K562 (cell line): ENCODE measurements around the gene RETSAT. TPM values are rescaled to one million over a fixed set of nuclear protein-coding genes. Genes with fewer than 3 reads are reported as not detected.

Source experiments
- BMI1 ChIP-seq: fragments of 150-350 bp; IDR thresholded peaks from 2 replicates; pipeline ENCODE4 v1.6.1; 2014; ENCODE audit warnings: low read length
- CREB1 ChIP-seq, 2 experiments: sonication (generic) in 1 of 2; formaldehyde crosslinking in 1 of 2; IDR thresholded peaks; 2 replicates each; pipeline versions ENCODE4 v1.6.1 to v1.8.0; 2012 to 2022; ENCODE audit warnings: inconsistent platforms in 1 of 2, mild to moderate bottlenecking in 1 of 2, missing genetic modification reagents in 1 of 2, moderate library complexity in 1 of 2
- CREM ChIP-seq: IDR thresholded peaks from 2 replicates; pipeline ENCODE4 v1.6.1; 2014; ENCODE audit warnings: antibody characterized with exemption, low read depth
- GTF2F1 ChIP-seq: IDR thresholded peaks from 2 replicates; pipeline ENCODE4 v1.6.1; 2011; ENCODE audit warnings: low read depth, low read length, improper control_type of control experiment
- POU5F1 ChIP-seq: fragments of 150-350 bp; IDR thresholded peaks from 2 replicates; pipeline ENCODE4 v1.6.1; 2014; ENCODE audit warnings: borderline replicate concordance, low read length, low read depth, mild to moderate bottlenecking; ENCODE audit not compliant: partially characterized antibody
- RB1 ChIP-seq: fragments of 450-650 bp; IDR thresholded peaks from 2 replicates; pipeline ENCODE4 v1.6.1; 2017; ENCODE audit warnings: low read depth, mild to moderate bottlenecking
- ZNF23 ChIP-seq: fragments of 250-450 bp; sonication (Bioruptor Pico); IDR thresholded peaks from 2 replicates; pipeline ENCODE4 v1.4.0; 2020; ENCODE audit warnings: mild to moderate bottlenecking
- polyA plus RNA-seq, 8 experiments: library from polyadenylated mRNA; depleted of rRNA in 4 of 8; stranded (reverse) in 5 of 8; unstranded in 3 of 8; fragments of >200 nt; fragmentation: Nextera tagmentation in 2 of 8; fragmentation: Illumina TruSeq in 1 of 8; extraction: Ambion mirVana in 2 of 8; extraction: Trizol in 1 of 8; gene quantifications; 2 replicates each; pipeline versions ENCODE4 v1.2.1 to v1.2.3, GENCODE V29; 2011 to 2014; ENCODE audit warnings: inconsistent platforms in 1 of 8, missing spikeins in 1 of 8
- total RNA-seq, 7 experiments: library from RNA; depleted of rRNA in 6 of 7; stranded (reverse); fragments of >200 nt in 6 of 7; fragmentation: Illumina TruSeq in 2 of 7; extraction: Trizol in 2 of 7; gene quantifications; 2 replicates each; pipeline versions ENCODE4 v1.2.1 to v1.2.3, GENCODE V29; 2011 to 2021; ENCODE audit warnings: low replicate concordance in 1 of 7
- TF ChIP-seq, protein P1 (sequence below): fragments of 200-800 bp; sonication (Bioruptor generic); IDR thresholded peaks from 2 replicates; pipeline ENCODE4 v1.6.1; 2017; ENCODE audit warnings: missing genetic modification characterization, missing compliant biosample characterization
- TF ChIP-seq, protein P2 (sequence below): sonication (generic); formaldehyde crosslinking; IDR thresholded peaks from 2 replicates; pipeline ENCODE4 v1.8.1; 2023; ENCODE audit warnings: mild to moderate bottlenecking, missing genetic modification reagents
- TF ChIP-seq, protein P3 (sequence below): IDR thresholded peaks from 3 replicates; pipeline ENCODE4 v1.6.1; 2011; ENCODE audit warnings: borderline replicate concordance, mild to moderate bottlenecking, moderate library complexity; ENCODE audit not compliant: insufficient read length; ENCODE audit errors: extremely low read depth
- TF ChIP-seq, protein P4 (sequence below): sonication (generic); formaldehyde crosslinking; IDR thresholded peaks from 2 replicates; pipeline ENCODE4 v1.8.1; 2023; ENCODE audit warnings: mild to moderate bottlenecking, missing genetic modification reagents, moderate library complexity
- TF ChIP-seq, protein P5 (sequence below): fragments of 450-650 bp; IDR thresholded peaks from 2 replicates; pipeline ENCODE4 v1.7.1; 2018; ENCODE audit warnings: mild to moderate bottlenecking, low read depth; ENCODE audit not compliant: partially characterized antibody
- TF ChIP-seq, protein P6 (sequence below), 3 experiments: IDR thresholded peaks in 2 of 3; conservative IDR thresholded peaks in 1 of 3; 2 replicates each; pipeline ENCODE4 v1.5.1; 2011 to 2012; ENCODE audit warnings: low read length in 3 of 3, mild to moderate bottlenecking in 3 of 3, control low read depth in 2 of 3, improper control_type of control experiment in 1 of 3, inconsistent platforms in 1 of 3, low read depth in 1 of 3, mixed read lengths in 1 of 3, moderate library complexity in 1 of 3; ENCODE audit not compliant: insufficient read depth in 2 of 3

The RETSAT gene
- total and polyA plus RNA-seq, 9 of the 15 experiments (the other 6 are each of a cell fraction or from before 2014, with no cell fraction given) = 1.9 to 21.6 (median 16.5) TPM

DNA sequence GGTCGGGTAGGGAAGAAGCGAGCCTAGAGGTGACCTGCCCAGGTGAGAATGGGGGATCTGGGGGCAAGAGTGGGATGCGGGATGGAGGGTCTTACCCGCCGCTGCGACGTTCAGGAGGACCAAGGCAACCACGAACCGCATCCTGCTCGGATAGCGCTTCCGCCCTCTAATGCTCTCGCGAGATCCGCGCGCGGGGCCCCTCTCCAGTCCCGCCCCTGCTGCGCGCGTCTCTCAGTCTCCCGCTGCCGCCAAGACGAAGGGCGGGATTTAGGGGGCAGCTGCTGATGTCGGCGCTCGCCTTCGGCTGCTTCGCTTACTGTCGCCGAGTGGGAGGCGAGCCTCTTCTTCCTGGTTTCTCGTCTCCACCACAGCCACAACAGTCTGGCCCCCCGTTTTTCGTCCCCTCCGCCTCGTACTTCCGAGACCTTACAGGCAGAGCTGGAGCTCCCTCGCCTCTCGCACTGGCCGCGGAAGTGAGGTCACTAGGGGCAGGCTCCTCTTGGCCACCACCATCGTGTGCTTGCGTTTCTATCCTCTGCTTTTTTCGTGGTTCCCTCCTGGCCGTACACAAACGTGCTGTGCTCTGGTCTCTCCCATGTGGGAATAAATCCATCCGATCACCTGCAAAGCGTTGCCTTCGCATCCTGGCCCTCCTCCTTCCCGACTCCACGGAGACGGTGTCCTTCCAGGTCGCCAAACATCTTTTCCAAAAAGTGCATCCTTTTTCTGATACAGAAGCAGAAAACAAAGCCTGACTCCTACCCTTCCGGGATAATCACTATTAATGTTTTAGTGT is 26.3 kb downstream of the RETSAT start, which contains the start of gene TGOLN2 (continued):
- TF ChIP-seq, protein P1, sequence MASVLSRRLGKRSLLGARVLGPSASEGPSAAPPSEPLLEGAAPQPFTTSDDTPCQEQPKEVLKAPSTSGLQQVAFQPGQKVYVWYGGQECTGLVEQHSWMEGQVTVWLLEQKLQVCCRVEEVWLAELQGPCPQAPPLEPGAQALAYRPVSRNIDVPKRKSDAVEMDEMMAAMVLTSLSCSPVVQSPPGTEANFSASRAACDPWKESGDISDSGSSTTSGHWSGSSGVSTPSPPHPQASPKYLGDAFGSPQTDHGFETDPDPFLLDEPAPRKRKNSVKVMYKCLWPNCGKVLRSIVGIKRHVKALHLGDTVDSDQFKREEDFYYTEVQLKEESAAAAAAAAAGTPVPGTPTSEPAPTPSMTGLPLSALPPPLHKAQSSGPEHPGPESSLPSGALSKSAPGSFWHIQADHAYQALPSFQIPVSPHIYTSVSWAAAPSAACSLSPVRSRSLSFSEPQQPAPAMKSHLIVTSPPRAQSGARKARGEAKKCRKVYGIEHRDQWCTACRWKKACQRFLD = no peak; the same call in 1 of the 2 replicates
- peak; percentile 89 for TF ChIP-seq GTF2F1
- TF ChIP-seq POU5F1 = no peak
- TF ChIP-seq, protein P2, sequence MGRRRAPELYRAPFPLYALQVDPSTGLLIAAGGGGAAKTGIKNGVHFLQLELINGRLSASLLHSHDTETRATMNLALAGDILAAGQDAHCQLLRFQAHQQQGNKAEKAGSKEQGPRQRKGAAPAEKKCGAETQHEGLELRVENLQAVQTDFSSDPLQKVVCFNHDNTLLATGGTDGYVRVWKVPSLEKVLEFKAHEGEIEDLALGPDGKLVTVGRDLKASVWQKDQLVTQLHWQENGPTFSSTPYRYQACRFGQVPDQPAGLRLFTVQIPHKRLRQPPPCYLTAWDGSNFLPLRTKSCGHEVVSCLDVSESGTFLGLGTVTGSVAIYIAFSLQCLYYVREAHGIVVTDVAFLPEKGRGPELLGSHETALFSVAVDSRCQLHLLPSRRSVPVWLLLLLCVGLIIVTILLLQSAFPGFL (CRISPR knock-in tag) = no peak
- TF ChIP-seq CREM = peak; percentile 89
- TF ChIP-seq, protein P3, sequence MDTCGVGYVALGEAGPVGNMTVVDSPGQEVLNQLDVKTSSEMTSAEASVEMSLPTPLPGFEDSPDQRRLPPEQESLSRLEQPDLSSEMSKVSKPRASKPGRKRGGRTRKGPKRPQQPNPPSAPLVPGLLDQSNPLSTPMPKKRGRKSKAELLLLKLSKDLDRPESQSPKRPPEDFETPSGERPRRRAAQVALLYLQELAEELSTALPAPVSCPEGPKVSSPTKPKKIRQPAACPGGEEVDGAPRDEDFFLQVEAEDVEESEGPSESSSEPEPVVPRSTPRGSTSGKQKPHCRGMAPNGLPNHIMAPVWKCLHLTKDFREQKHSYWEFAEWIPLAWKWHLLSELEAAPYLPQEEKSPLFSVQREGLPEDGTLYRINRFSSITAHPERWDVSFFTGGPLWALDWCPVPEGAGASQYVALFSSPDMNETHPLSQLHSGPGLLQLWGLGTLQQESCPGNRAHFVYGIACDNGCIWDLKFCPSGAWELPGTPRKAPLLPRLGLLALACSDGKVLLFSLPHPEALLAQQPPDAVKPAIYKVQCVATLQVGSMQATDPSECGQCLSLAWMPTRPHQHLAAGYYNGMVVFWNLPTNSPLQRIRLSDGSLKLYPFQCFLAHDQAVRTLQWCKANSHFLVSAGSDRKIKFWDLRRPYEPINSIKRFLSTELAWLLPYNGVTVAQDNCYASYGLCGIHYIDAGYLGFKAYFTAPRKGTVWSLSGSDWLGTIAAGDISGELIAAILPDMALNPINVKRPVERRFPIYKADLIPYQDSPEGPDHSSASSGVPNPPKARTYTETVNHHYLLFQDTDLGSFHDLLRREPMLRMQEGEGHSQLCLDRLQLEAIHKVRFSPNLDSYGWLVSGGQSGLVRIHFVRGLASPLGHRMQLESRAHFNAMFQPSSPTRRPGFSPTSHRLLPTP = no peak
- peak; percentile 74; the same call in 1 of the 2 replicates for TF ChIP-seq CREB1 (IDR thresholded peaks at IDR 0.05)
- peak; percentile 65; the same call in 1 of the 2 replicates for TF ChIP-seq CREB1 (CRISPR knock-in tag; IDR thresholded peaks at IDR 0.05)
- TF ChIP-seq BMI1 = no peak
- TF ChIP-seq, protein P4, sequence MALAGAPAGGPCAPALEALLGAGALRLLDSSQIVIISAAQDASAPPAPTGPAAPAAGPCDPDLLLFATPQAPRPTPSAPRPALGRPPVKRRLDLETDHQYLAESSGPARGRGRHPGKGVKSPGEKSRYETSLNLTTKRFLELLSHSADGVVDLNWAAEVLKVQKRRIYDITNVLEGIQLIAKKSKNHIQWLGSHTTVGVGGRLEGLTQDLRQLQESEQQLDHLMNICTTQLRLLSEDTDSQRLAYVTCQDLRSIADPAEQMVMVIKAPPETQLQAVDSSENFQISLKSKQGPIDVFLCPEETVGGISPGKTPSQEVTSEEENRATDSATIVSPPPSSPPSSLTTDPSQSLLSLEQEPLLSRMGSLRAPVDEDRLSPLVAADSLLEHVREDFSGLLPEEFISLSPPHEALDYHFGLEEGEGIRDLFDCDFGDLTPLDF = peak; percentile 91
- TF ChIP-seq ZNF23 (CRISPR knock-in tag) = no peak
- TF ChIP-seq, protein P5, sequence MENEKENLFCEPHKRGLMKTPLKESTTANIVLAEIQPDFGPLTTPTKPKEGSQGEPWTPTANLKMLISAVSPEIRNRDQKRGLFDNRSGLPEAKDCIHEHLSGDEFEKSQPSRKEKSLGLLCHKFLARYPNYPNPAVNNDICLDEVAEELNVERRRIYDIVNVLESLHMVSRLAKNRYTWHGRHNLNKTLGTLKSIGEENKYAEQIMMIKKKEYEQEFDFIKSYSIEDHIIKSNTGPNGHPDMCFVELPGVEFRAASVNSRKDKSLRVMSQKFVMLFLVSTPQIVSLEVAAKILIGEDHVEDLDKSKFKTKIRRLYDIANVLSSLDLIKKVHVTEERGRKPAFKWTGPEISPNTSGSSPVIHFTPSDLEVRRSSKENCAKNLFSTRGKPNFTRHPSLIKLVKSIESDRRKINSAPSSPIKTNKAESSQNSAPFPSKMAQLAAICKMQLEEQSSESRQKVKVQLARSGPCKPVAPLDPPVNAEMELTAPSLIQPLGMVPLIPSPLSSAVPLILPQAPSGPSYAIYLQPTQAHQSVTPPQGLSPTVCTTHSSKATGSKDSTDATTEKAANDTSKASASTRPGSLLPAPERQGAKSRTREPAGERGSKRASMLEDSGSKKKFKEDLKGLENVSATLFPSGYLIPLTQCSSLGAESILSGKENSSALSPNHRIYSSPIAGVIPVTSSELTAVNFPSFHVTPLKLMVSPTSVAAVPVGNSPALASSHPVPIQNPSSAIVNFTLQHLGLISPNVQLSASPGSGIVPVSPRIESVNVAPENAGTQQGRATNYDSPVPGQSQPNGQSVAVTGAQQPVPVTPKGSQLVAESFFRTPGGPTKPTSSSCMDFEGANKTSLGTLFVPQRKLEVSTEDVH = peak; percentile 69
- TF ChIP-seq, protein P6, sequence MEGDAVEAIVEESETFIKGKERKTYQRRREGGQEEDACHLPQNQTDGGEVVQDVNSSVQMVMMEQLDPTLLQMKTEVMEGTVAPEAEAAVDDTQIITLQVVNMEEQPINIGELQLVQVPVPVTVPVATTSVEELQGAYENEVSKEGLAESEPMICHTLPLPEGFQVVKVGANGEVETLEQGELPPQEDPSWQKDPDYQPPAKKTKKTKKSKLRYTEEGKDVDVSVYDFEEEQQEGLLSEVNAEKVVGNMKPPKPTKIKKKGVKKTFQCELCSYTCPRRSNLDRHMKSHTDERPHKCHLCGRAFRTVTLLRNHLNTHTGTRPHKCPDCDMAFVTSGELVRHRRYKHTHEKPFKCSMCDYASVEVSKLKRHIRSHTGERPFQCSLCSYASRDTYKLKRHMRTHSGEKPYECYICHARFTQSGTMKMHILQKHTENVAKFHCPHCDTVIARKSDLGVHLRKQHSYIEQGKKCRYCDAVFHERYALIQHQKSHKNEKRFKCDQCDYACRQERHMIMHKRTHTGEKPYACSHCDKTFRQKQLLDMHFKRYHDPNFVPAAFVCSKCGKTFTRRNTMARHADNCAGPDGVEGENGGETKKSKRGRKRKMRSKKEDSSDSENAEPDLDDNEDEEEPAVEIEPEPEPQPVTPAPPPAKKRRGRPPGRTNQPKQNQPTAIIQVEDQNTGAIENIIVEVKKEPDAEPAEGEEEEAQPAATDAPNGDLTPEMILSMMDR (IDR thresholded peaks at IDR 0.05 in 2 of 3, conservative IDR thresholded peaks at IDR 0.05 in 1 of 3; ENCODE audit: insufficient read depth in 2 of 3, low read depth in 1 of 3, low read length in 3 of 3) = 0 out of 6 replicates have a peak, but pooled peaks of 2 of the 3 experiments have one; percentile 3 to 14
- TF ChIP-seq RB1 = peak; percentile 93
